Hepatocyte (in vitro differentiated cells): ENCODE results near the gene PRPF6.

Experiments used
- CTCF ChIP-seq: fragments of 200-600 bp; sonication (generic); IDR thresholded peaks from 2 replicates; pipeline ENCODE4 v1.5.1; 2016; ENCODE audit warnings: antibody characterized with exemption, mild to moderate bottlenecking; ENCODE audit not compliant: poor library complexity
- EZH2 ChIP-seq: fragments of 200-600 bp; sonication (generic); IDR thresholded peaks from 2 replicates; pipeline ENCODE4 v1.6.1; 2016; ENCODE audit warnings: antibody characterized with exemption, mild to moderate bottlenecking, borderline replicate concordance
- EZH2phosphoT487 ChIP-seq: fragments of 200-600 bp; sonication (generic); IDR thresholded peaks from one replicate; pipeline ENCODE4 v1.6.1; 2018; ENCODE audit warnings: antibody characterized with exemption, mild to moderate bottlenecking, low read depth, moderate library complexity; ENCODE audit not compliant: unreplicated experiment, severe bottlenecking

- TF ChIP-seq CTCF, result no peak
- no peak for TF ChIP-seq EZH2phosphoT487
- no peak for TF ChIP-seq EZH2
These were observed 83.3 kb downstream of the PRPF6 start for GRCh38 chr20:64064145-64064698.
